IPS-NIHi7 (cell line): Measurements from ENCODE around the gene PLXNC1.

Experiments
- DNase-seq: peaks from one replicate; pipeline ENCODE4 v3.0.0; 2012; ENCODE audit warnings: mixed read lengths; ENCODE audit errors: extremely low spot score

Gene PLXNC1

DNA sequence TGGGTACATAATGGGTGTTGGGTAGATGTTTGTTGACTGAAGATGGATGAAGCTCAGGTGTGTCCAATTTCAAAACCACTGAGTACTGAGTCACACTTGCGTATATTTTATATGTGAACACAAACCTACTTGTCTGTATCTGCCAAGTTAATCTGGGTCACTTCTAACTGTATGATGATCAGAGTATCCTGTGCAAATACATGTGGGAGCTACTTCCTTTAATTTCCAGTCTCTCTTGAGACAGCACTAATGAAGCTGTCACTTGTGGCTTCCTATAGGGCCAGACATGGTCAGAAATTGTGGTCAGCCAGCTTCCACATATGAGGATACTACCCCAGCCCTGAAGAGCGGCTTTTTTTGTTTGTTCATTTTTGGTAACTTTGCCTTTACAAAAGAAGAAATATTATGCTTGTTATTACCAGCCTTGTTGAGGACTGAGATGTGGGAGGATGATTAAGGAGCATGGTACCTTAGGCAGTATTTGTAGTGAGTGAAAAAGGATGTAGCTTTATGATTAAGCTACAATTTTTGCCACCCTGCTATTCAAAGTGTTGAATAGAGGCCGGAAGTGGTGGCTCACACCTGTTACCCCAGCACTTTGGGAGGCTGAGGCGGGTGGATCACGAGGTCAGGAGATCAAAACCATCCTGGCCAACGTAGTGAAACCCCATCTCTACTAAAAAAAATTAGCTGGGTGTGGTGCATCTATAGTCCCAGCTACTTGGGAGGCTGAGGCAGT, 32.4 kb downstream of the PLXNC1 start:
- no peak for DNase-seq

- DNase-seq, result no peak
Measured at GRCh38 chr12:94182986-94183707, 34.8 kb downstream of the PLXNC1 start.

GRCh38 chr12:94183708-94184379, 35.5 kb downstream of the PLXNC1 start:
- no peak for DNase-seq

DNA sequence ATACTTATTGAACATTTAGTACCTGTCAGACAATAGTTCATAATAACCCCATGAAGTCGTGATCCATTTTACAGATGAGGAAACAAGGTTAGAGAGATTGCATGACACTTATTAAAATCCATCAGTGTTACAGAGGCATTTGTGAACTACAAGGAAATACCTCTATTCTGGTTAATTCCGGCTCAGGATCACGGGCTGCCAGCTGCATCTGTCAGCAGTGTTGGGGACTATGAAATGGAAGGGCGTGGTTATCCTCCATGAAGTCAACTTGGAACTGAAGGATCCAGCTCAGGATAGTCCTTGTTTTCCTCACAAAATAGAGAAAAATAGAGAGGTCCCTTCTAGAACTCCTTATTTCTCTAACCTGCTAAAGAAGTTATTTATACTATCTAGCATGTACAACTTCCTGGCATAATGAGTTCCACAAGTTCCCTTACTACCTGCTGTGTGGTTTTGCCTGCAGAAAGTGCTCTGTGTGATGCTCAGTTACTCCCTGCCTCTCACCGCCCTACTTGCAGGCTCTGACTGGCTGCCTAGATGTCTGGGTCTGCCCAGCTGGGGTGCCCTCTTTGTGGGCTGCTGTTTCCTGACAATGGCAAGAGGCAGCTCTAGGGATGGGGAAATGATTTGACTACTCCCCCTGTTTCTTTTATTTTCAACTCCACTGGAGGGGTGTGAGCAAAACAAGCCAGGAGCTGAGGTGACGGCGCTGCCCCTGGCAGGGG, 36.8 kb downstream of the PLXNC1 start:
- DNase-seq, result no peak

DNA sequence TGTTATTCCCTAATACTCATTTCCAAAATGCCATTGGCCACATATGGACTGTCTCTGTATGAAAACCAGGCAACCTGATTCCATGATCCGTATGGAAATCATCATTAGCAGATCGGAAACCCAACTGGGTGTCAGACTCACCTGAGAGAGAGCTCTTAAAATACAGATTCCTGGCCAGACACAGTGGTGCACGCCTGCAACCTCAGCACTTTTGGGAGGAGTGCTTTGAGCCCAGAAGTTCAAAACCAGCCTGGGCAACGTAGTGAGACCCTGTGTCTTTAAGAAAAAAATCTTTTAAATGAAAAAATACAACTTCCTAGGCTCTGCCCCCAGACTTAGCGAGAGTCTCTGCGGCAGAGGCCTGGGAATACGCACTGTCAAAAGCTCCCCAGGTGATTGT, 37.4 kb downstream of the PLXNC1 start:
- no peak for DNase-seq

GRCh38 chr12:94186278-94187241, 38.2 kb downstream of the PLXNC1 start:
- DNase-seq, result peak; percentile 87

GRCh38 chr12:94187361-94187760, 39.0 kb downstream of the PLXNC1 start:
- DNase-seq, result no peak

DNA sequence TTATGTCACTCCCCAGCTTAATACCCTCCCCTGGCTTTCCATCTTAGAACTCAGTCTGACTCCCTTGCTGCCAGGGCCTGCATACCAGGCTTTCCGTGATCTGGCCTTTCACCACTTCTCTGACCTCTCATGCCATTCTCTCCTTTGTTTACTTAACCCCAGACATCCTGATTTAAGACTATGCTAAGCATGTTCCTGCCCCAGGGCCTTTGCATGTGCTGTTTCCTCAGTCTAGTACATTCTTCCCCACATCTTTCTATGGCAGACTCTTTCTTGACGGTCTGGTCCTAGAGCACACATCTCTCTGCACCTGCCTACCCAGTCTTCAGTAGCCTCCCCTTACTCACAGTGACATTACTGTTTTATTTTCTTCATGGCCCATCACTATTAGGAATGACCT, 42.2 kb downstream of the PLXNC1 start:
- no peak for DNase-seq

DNA sequence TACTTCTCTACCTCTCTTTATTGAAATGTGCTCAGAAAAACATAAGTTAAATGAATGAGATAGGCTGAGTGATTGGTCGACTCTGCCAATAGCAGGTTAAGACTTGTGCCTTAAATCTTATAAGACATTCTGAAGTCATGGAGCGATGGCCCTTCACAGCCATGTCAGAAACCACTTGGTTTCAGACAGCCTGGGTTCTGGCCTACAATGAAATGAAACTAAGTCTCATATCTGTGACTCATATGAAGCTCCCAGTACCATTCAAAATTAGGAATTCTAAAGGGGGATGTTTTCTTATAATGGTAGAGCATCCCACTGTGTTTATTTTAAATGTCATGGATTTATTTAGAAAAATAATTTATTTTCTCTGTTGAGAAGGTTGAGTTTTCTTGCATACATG, 42.6 kb downstream of the PLXNC1 start:
- no peak for DNase-seq

DNA sequence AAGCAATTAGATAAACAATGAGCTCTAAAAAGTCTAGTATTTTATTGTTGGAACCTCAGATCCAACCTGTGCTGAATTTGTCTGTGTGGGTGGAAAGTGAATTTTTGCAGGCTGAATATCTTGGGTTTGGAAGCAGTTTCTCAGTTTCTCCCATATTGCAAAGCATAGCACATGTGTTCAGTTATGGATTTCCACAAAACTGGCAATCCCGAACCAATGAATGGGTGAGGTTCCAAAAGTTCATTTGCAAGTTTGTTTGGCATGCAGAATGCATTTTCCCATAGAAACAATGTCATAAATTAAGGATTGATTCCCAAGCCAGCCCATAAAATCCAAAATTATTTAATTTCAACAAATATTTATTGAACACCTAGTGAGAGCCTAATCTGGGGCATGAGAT, 43.4 kb downstream of the PLXNC1 start:
- no peak for DNase-seq

- no peak for DNase-seq
Measured at GRCh38 chr12:94192506-94192905, 44.1 kb downstream of the PLXNC1 start.

GRCh38 chr12:94193168-94193567, 44.8 kb downstream of the PLXNC1 start:
- DNase-seq, result no peak

- DNase-seq, result no peak
Measured at GRCh38 chr12:94195483-94195882, 47.1 kb downstream of the PLXNC1 start.

DNA sequence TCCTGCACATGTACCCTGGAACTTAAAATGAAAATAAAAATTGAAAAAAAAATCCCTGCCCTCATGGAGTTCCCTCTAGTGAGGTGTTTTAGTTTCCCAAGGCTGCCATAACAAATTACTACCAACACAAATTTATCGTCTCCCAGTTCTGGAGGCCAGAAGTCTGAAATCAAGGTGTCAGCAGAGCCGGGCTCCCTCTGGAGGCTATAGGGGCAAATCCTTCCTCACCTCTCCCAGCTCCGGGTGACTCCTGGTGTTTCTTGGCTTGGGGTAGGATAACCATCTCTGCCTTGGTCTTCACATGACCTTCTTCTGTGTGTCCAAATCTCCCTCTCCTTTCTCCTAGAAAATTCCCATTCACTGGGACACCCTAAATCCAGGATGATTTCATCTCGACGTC, 50.1 kb downstream of the PLXNC1 start:
- no peak for DNase-seq

GRCh38 chr12:94198872-94199271, 50.5 kb downstream of the PLXNC1 start:
- DNase-seq, result peak; percentile 47

- DNase-seq, result no peak
Measured at GRCh38 chr12:94200069-94200468, 51.7 kb downstream of the PLXNC1 start.

DNA sequence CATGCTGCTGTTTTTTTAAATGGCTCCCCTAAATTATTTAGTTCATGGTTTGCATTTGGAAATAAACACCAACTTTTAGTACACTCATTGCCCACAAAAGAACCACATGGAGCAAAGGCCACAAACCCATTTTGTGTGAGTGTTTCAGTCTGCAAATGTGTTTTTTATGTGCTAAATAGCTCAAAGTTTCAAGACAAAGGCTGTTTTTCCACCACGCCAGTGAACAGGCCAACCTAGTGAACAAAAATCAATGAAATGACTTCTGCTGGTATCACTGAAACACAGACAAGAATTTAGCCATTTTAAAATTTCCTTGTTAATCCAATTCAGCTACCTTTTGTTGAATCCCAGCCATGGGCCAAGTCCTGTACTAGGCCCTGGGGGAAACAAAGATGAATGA, 52.3 kb downstream of the PLXNC1 start:
- no peak for DNase-seq

DNA sequence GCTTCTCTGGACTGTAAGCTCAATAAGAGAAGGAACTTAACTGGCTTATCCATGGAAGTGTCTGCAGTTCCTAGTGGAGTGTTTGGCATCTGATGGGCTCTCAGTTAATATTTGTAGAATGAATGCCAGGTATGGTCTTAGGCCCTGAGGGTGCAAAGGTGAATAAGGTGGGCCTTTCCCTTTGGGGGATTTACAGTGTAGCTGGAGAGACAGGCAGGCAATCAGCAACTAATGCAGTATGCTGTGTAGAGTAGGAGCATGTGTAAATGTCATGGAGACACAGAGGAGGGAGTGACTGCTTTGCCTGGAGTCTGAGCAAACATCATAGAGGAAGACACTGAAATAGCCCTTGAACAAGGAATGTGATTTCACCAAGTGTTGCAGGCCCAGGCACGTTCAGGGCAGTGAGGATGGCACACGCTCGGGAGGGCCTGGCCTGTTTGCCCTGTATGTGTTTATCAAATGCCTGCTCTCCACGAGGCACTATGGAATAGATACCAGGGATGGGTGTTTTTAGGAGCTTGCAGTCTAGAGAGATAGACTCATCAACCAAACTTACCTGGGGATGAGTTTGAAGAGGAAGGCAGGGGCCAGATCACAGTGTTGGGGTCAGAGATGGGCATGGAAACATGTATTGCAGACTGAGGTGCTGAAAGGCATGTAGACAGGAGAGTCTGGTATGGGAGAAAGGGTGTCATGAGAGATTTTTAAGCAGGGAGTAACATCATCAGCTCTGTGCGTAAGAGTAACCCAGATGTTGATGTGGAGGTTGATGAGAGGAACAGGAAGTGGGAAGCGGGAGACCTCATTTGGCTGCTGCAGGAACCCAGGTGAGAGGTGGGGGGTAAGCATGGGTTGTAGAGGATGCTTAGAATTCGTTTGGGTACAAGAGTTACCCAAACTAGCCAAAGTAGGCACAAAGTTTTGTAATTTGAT, 54.1 kb downstream of the PLXNC1 start:
- no peak for DNase-seq

DNA sequence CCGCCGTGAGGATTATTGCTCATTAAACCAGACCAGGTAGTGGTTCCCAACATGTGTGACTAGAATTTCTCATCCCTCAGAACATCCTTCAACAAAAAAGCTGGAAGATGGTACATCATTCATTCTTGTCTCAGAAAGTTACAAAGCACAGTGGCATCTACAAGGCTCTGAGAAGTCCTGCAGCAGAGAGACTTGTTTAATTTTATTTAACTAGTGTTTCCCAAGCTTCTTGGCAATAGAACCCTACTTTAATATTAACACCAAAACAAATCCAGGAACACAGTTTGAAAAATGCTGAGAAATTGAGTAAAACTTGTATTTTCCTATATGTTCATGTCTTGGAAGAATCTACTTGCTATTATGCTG, 54.8 kb downstream of the PLXNC1 start:
- no peak for DNase-seq

- DNase-seq, result no peak
Measured at GRCh38 chr12:94203796-94204195, 55.4 kb downstream of the PLXNC1 start.
